CD4-positive, alpha-beta memory T cell (primary cell): ENCODE results near the gene PITX3. TPM values are rescaled to one million over a fixed set of nuclear protein-coding genes. Genes with fewer than 3 reads are reported as not detected.
A peak's percentile ranks its signal among the peaks of the same experiment; 100 is the strongest.

Experiments used
- CTCF ChIA-PET: fragments of 350-600 bp; sonication (Branson Sonifier 250); formaldehyde crosslinking; loops from one replicate; lab custom pipeline; 2021; ENCODE audit warnings: inconsistent platforms; ENCODE audit not compliant: partially characterized antibody; lab: Charles Lee
- POLR2A ChIA-PET: fragments of 350-600 bp; sonication (Branson Sonifier 250); formaldehyde crosslinking; loops from one replicate; lab custom pipeline; 2021; ENCODE audit not compliant: partially characterized antibody; lab: Charles Lee
- DNase-seq, 5 donors: peaks; one replicate each; pipeline versions ENCODE4 v3.0.0 to v3.0.0-alpha.2; 2020 to 2022; ENCODE audit warnings: mixed read lengths in 1 of 5
- H3K27ac ChIP-seq: one replicate; pipeline ENCODE4 v1.7.0; 2013; ENCODE audit warnings: low read depth, low read length
- H3K27me3 ChIP-seq: 2 replicates; pipeline ENCODE4 v1.7.0; 2013; ENCODE audit warnings: mild to moderate bottlenecking, low read length, moderate library complexity; ENCODE audit not compliant: insufficient read depth
- H3K36me3 ChIP-seq: 2 replicates; pipeline ENCODE4 v1.7.0; 2013; ENCODE audit warnings: mild to moderate bottlenecking, low read length, moderate library complexity; ENCODE audit not compliant: insufficient read depth
- H3K4me1 ChIP-seq: 2 replicates; pipeline ENCODE4 v1.7.0; 2013; ENCODE audit warnings: mild to moderate bottlenecking, low read length, moderate library complexity; ENCODE audit not compliant: insufficient read depth
- H3K4me3 ChIP-seq, 2 donors: one replicate each; pipeline ENCODE4 v1.7.0; 2013; ENCODE audit warnings: low read length in 2 of 2, mild to moderate bottlenecking in 1 of 2
- H3K9me3 ChIP-seq, 2 donors: one replicate each; pipeline ENCODE4 v1.7.0; 2013; ENCODE audit warnings: low read length in 2 of 2, control low read depth in 1 of 2; ENCODE audit not compliant: control insufficient read depth in 1 of 2
- H3K27ac Mint-ChIP-seq, 7 donors: one replicate each; pipeline ENCODE4 v1.8.0; 2020 to 2021; ENCODE audit warnings: mixed read lengths in 7 of 7, mild to moderate bottlenecking in 6 of 7, inconsistent platforms in 3 of 7, moderate library complexity in 3 of 7
- H3K27me3 Mint-ChIP-seq, 2 donors: one replicate each; pipeline ENCODE4 v1.8.0; 2020 to 2021; ENCODE audit warnings: mixed read lengths in 2 of 2
- H3K36me3 Mint-ChIP-seq, 2 donors: one replicate each; pipeline ENCODE4 v1.8.0; 2020 to 2021; ENCODE audit warnings: mixed read lengths in 2 of 2, inconsistent platforms in 1 of 2, mild to moderate bottlenecking in 1 of 2
- H3K4me1 Mint-ChIP-seq, 4 donors: one replicate each; pipeline ENCODE4 v1.8.0; 2020 to 2021; ENCODE audit warnings: mixed read lengths in 4 of 4, mild to moderate bottlenecking in 1 of 4
- H3K4me3 Mint-ChIP-seq, 8 donors: one replicate each; pipeline ENCODE4 v1.8.0; 2020 to 2021; ENCODE audit warnings: mixed read lengths in 8 of 8, mild to moderate bottlenecking in 7 of 8, moderate library complexity in 6 of 8, inconsistent platforms in 3 of 8
- H3K9me3 Mint-ChIP-seq, 8 donors: one replicate each; pipeline ENCODE4 v1.8.0; 2020 to 2021; ENCODE audit warnings: mixed read lengths in 8 of 8, mild to moderate bottlenecking in 5 of 8, inconsistent platforms in 3 of 8, moderate library complexity in 1 of 8
- intact Hi-C: fragments of 100-400 bp; cut with micrococcal nuclease; formaldehyde crosslinking; loops from one replicate; pipeline ENCODE4 v1.15.1; 2023
- polyA plus RNA-seq, 2 donors: library from polyadenylated mRNA; unstranded; fragments of 300-500 nt; fragmentation: Illumina TruSeq; gene quantifications; one replicate each; pipeline ENCODE4 v1.2.3, GENCODE V29; 2021
- total RNA-seq, 2 experiments: library from RNA; stranded (reverse); gene quantifications; one replicate each; pipeline ENCODE4 v1.2.3, GENCODE V29; 2021

Gene PITX3
- total and polyA plus RNA-seq, 4 experiments from 2014 or later: not detected

- ChIA-PET CTCF (interaction anchor here (0.7 to 24.6 kb wide), 39 partner anchors 9 to 357 kb away, joined by 3 to 549 read pairs (median 5); partner anchors contain the start of genes ACTR1A, C10orf95, GBF1 and NFKB2), POLR2A (interaction anchor here (1.0 to 3.4 kb wide), 14 partner anchors 10 to 353 kb away, joined by 3 to 30 read pairs (median 6); partner anchors contain the start of genes C10orf95, GBF1 and PITX3)
- DNase-seq: peak; percentile 41 to 68 (median 47)
- H3K4me3 Mint-ChIP-seq: peak overlapping the region; percentile 74 to 85 (median 80)
- intact Hi-C loops: loop anchor here (1.0 kb wide), 3 partner anchors 10 to 168 kb away; partner anchors contain the start of genes GBF1 and PITX3
- H3K4me1 Mint-ChIP-seq: peaks cover 5 to 22% (median 11%) of the 10 kb centered on the region in 4 donors
- Histone ChIP-seq H3K27me3 (peaks cover 9% of the 10 kb centered on the region), H3K36me3 (no peaks in the 10 kb centered on the region), H3K4me1 (peaks cover 25% of the 10 kb centered on the region), H3K9me3 (no peaks in the 10 kb centered on the region), H3K4me3 (peak overlapping the region in 1 of 2 donors; percentile 41), H3K27ac (no peak overlapping the region)
- H3K27me3 Mint-ChIP-seq: peaks cover 22 to 35% of the 10 kb centered on the region in 2 donors
- H3K27ac Mint-ChIP-seq: peak overlapping the region in 1 of 7 donors; percentile 79
- no peaks in the 10 kb centered on the region for H3K9me3 Mint-ChIP-seq
- H3K36me3 Mint-ChIP-seq: no peaks in the 10 kb centered on the region
Measured at GRCh38 chr10:102230861-102231356, 10.4 kb downstream of the PITX3 start.

GRCh38 chr10:102230264-102230860, 10.9 kb downstream of the PITX3 start:
- Histone ChIP-seq H3K27me3 (peaks cover 9% of the 10 kb centered on the region), H3K4me3 (peak overlapping the region; percentile 20 to 41), H3K36me3 (no peaks in the 10 kb centered on the region), H3K27ac (no peak overlapping the region), H3K9me3 (no peaks in the 10 kb centered on the region), H3K4me1 (peaks cover 30% of the 10 kb centered on the region)
- H3K36me3 Mint-ChIP-seq: no peaks in the 10 kb centered on the region
- intact Hi-C loops: no loop called here
- no peaks in the 10 kb centered on the region for H3K9me3 Mint-ChIP-seq
- peaks cover 22 to 34% of the 10 kb centered on the region in 2 donors for H3K27me3 Mint-ChIP-seq
- DNase-seq: peak in 2 of 5 donors; percentile 22 to 27
- peak overlapping the region; percentile 78 to 91 (median 84) for H3K4me3 Mint-ChIP-seq
- ChIA-PET CTCF (interaction anchor here (0.7 to 24.6 kb wide), 47 partner anchors 10 to 357 kb away, joined by 3 to 549 read pairs (median 5); partner anchors contain the start of genes GBF1, NFKB2, NOLC1 and PITX3), POLR2A (interaction anchor here (0.8 to 3.4 kb wide), 16 partner anchors 10 to 353 kb away, joined by 3 to 30 read pairs (median 5); partner anchors contain the start of genes C10orf95, CUEDC2, GBF1 and PITX3)
- H3K27ac Mint-ChIP-seq: peak overlapping the region in 2 of 7 donors; percentile 42 to 79
- H3K4me1 Mint-ChIP-seq: peaks cover 6 to 26% (median 15%) of the 10 kb centered on the region in 4 donors

GRCh38 chr10:102229810-102230263, 11.5 kb downstream of the PITX3 start:
- Mint-ChIP-seq H3K4me1 (peaks cover 6 to 26% (median 16%) of the 10 kb centered on the region in 4 donors), H3K27me3 (peaks cover 22 to 33% of the 10 kb centered on the region in 2 donors), H3K36me3 (no peaks in the 10 kb centered on the region), H3K4me3 (peak overlapping the region; percentile 77 to 91 (median 82)), H3K9me3 (no peaks in the 10 kb centered on the region), H3K27ac (peak overlapping the region in 5 of 7 donors; percentile 16 to 64 (median 43))
- CTCF ChIA-PET: interaction anchor here (0.7 to 24.6 kb wide), 47 partner anchors 10 to 411 kb away, joined by 3 to 549 read pairs (median 5); partner anchors contain the start of genes GBF1, NFKB2, NOLC1 and PITX3
- H3K27me3 ChIP-seq: peaks cover 9% of the 10 kb centered on the region
- no peak overlapping the region for H3K27ac ChIP-seq
- H3K4me1 ChIP-seq: peaks cover 30% of the 10 kb centered on the region
- no peaks in the 10 kb centered on the region for H3K36me3 ChIP-seq
- H3K9me3 ChIP-seq: no peaks in the 10 kb centered on the region
- POLR2A ChIA-PET: interaction anchor here (0.8 to 3.4 kb wide), 14 partner anchors 11 to 354 kb away, joined by 3 to 30 read pairs (median 5); partner anchors contain the start of genes CUEDC2, GBF1 and PITX3
- intact Hi-C loops: loop anchor here (1.0 to 5.0 kb wide), 5 partner anchors 61 to 354 kb away; partner anchors contain the start of gene PPRC1
- peak; percentile 82 to 86 (median 85) for DNase-seq
- peak overlapping the region; percentile 20 to 41 for H3K4me3 ChIP-seq

GRCh38 chr10:102227050-102227449, 14.3 kb downstream of the PITX3 start:
- peaks cover 0 to 2% (median 0%) of the 10 kb centered on the region in 8 donors for H3K9me3 Mint-ChIP-seq
- DNase-seq: no peak
- Histone ChIP-seq H3K4me1 (peaks cover 30% of the 10 kb centered on the region), H3K27ac (no peak overlapping the region), H3K36me3 (no peaks in the 10 kb centered on the region), H3K27me3 (peaks cover 9% of the 10 kb centered on the region), H3K9me3 (no peaks in the 10 kb centered on the region), H3K4me3 (no peak overlapping the region)
- H3K27ac Mint-ChIP-seq: no peak overlapping the region
- H3K4me3 Mint-ChIP-seq: peak overlapping the region in 2 of 8 donors; percentile 25 to 45
- intact Hi-C loops: loop anchor here (5.0 kb wide), 1 partner anchor 95 kb away; the partner anchor contains the start of gene PPRC1
- ChIA-PET POLR2A (interaction anchor here (1.1 to 1.7 kb wide), 5 partner anchors 14 to 172 kb away, joined by 4 to 8 read pairs (median 5); partner anchors contain the start of genes GBF1 and PITX3), CTCF (interaction anchor here (1.0 to 24.6 kb wide), 9 partner anchors 8 to 253 kb away, joined by 3 to 549 read pairs (median 4); no protein-coding TSS in a partner anchor)
- H3K27me3 Mint-ChIP-seq: peaks cover 22 to 25% of the 10 kb centered on the region in 2 donors
- H3K36me3 Mint-ChIP-seq: no peaks in the 10 kb centered on the region
- H3K4me1 Mint-ChIP-seq: peaks cover 6 to 26% (median 16%) of the 10 kb centered on the region in 4 donors

GRCh38 chr10:102226542-102226870, 14.8 kb downstream of the PITX3 start:
- H3K27me3 Mint-ChIP-seq: peaks cover 22 to 24% of the 10 kb centered on the region in 2 donors
- H3K27ac Mint-ChIP-seq: no peak overlapping the region
- Histone ChIP-seq H3K27me3 (peaks cover 9% of the 10 kb centered on the region), H3K4me1 (peaks cover 24% of the 10 kb centered on the region), H3K9me3 (no peaks in the 10 kb centered on the region), H3K4me3 (peak overlapping the region in 1 of 2 donors; percentile 31), H3K36me3 (no peaks in the 10 kb centered on the region), H3K27ac (no peak overlapping the region)
- peak overlapping the region; percentile 67 to 86 (median 80) for H3K4me3 Mint-ChIP-seq
- no peak for DNase-seq
- intact Hi-C loops: loop anchor here (1.0 to 5.0 kb wide), 2 partner anchors 19 to 94 kb away; partner anchors contain the start of genes GBF1 and PPRC1
- ChIA-PET POLR2A (interaction anchor here (1.0 to 1.7 kb wide), 6 partner anchors 15 to 173 kb away, joined by 3 to 8 read pairs (median 5); partner anchors contain the start of genes GBF1 and PITX3), CTCF (interaction anchor here (1.2 to 24.6 kb wide), 8 partner anchors 57 to 254 kb away, joined by 3 to 549 read pairs (median 4); partner anchors contain the start of gene PPRC1)
- H3K36me3 Mint-ChIP-seq: no peaks in the 10 kb centered on the region
- H3K4me1 Mint-ChIP-seq: peaks cover 6 to 26% (median 15%) of the 10 kb centered on the region in 4 donors
- H3K9me3 Mint-ChIP-seq: peaks cover 0 to 2% (median 0%) of the 10 kb centered on the region in 8 donors

- Mint-ChIP-seq H3K4me1 (peaks cover 6 to 26% (median 15%) of the 10 kb centered on the region in 4 donors), H3K9me3 (peaks cover 0 to 2% (median 0%) of the 10 kb centered on the region in 8 donors), H3K27ac (peak within 1 kb of the TSS; percentile 31 to 89 (median 52)), H3K4me3 (peak within 1 kb of the TSS; percentile 67 to 86 (median 80)), H3K27me3 (peaks cover 22 to 27% of the 10 kb centered on the region in 2 donors), H3K36me3 (no peaks in the 10 kb centered on the region)
- ChIA-PET CTCF (interaction anchor here (0.5 to 24.6 kb wide), 9 partner anchors 56 to 254 kb away, joined by 3 to 549 read pairs (median 4); partner anchors contain the start of gene PPRC1), POLR2A (interaction anchor here (1.0 to 1.7 kb wide), 6 partner anchors 15 to 173 kb away, joined by 3 to 8 read pairs (median 4); partner anchors contain the start of genes GBF1 and PITX3)
- intact Hi-C loops: loop anchor here (1.0 to 5.0 kb wide), 2 partner anchors 19 to 94 kb away; partner anchors contain the start of genes GBF1 and PPRC1
- Histone ChIP-seq H3K36me3 (no peaks in the 10 kb centered on the region), H3K27me3 (peaks cover 9% of the 10 kb centered on the region), H3K9me3 (no peaks in the 10 kb centered on the region), H3K4me1 (peaks cover 18% of the 10 kb centered on the region), H3K27ac (peak within 1 kb of the TSS; percentile 7), H3K4me3 (peak within 1 kb of the TSS in 1 of 2 donors; percentile 31)
- peak; percentile 81 to 90 (median 84) for DNase-seq
Measured at GRCh38 chr10:102225646-102226541, 15.4 kb downstream of the PITX3 start, which contains the start of gene ELOVL3. Gene ELOVL3 (plus strand): TSS chr10:102226299. CDS start chr10:102226549, 250 bp downstream.
